Liver (tissue), 9 donors: ENCODE results near the gene ADGRD1. TPM values are rescaled to one million over a fixed set of nuclear protein-coding genes. Genes with fewer than 3 reads are reported as not detected.

ENCODE experiments used
- DNase-seq: peaks from one replicate; pipeline ENCODE4 v3.0.0-alpha.2; 2017; ENCODE audit warnings: low spot score
- H3K27ac ChIP-seq, 2 donors: one replicate each; pipeline ENCODE4 v1.7.0; 2013; ENCODE audit warnings: inconsistent platforms in 2 of 2, low read length in 2 of 2, control low read depth in 1 of 2, low read depth in 1 of 2, mild to moderate bottlenecking in 1 of 2
- H3K27me3 ChIP-seq, 4 donors: one replicate each; pipeline versions ENCODE4 v1.6.1 to v1.7.0; 2013; ENCODE audit warnings: low read length in 3 of 4, inconsistent platforms in 1 of 4, mild to moderate bottlenecking in 1 of 4, moderate library complexity in 1 of 4; ENCODE audit not compliant: control insufficient read depth in 4 of 4, insufficient read depth in 4 of 4
- H3K36me3 ChIP-seq, 4 donors: one replicate each; pipeline versions ENCODE4 v1.6.1 to v1.7.0; 2013; ENCODE audit warnings: low read length in 3 of 4, mild to moderate bottlenecking in 3 of 4, low read depth in 1 of 4, moderate library complexity in 1 of 4; ENCODE audit not compliant: control insufficient read depth in 4 of 4, insufficient read depth in 3 of 4
- H3K4me1 ChIP-seq, 4 donors: one replicate each; pipeline versions ENCODE4 v1.6.1 to v1.7.0; 2013; ENCODE audit warnings: low read length in 3 of 4, mild to moderate bottlenecking in 3 of 4, moderate library complexity in 1 of 4; ENCODE audit not compliant: control insufficient read depth in 4 of 4, insufficient read depth in 4 of 4
- H3K4me3 ChIP-seq, 3 donors: one replicate each; pipeline versions ENCODE4 v1.6.1 to v1.7.0; 2013; ENCODE audit warnings: low read length in 3 of 3, control low read depth in 1 of 3, low read depth in 1 of 3, mild to moderate bottlenecking in 1 of 3
- H3K9ac ChIP-seq, 2 donors: one replicate each; pipeline ENCODE4 v1.7.0; 2013; ENCODE audit warnings: low read length in 2 of 2, mild to moderate bottlenecking in 2 of 2, moderate library complexity in 2 of 2, control low read depth in 1 of 2, low read depth in 1 of 2
- H3K9me3 ChIP-seq, 4 donors: one replicate each; pipeline versions ENCODE4 v1.6.1 to v1.7.0; 2013; ENCODE audit warnings: low read length in 3 of 4; ENCODE audit not compliant: control insufficient read depth in 4 of 4
- ATF3 ChIP-seq: IDR thresholded peaks from 2 replicates; pipeline ENCODE4 v1.6.1; 2016; ENCODE audit warnings: antibody characterized with exemption
- CTCF ChIP-seq: fragments of 150-350 bp; IDR thresholded peaks from 2 replicates; pipeline ENCODE4 v1.5.1; 2017; ENCODE audit warnings: improper control_type of control experiment, low read depth, low read length; ENCODE audit not compliant: missing input control
- EGR1 ChIP-seq, 2 donors: IDR thresholded peaks; 2 replicates each; pipeline ENCODE4 v1.6.1; 2016 to 2018; ENCODE audit warnings: antibody characterized with exemption in 2 of 2, low read depth in 2 of 2
- FOXA1 ChIP-seq: IDR thresholded peaks from 2 replicates; pipeline ENCODE4 v1.6.1; 2016; ENCODE audit warnings: antibody characterized with exemption
- FOXA2 ChIP-seq: IDR thresholded peaks from 2 replicates; pipeline ENCODE4 v1.6.1; 2016; ENCODE audit warnings: antibody characterized with exemption
- GABPA ChIP-seq, 2 donors: IDR thresholded peaks in 1 of 2; conservative IDR thresholded peaks in 1 of 2; 2 replicates each; pipeline ENCODE4 v1.6.1; 2016; ENCODE audit warnings: antibody characterized with exemption in 2 of 2, mild to moderate bottlenecking in 1 of 2, moderate library complexity in 1 of 2
- HNF4A ChIP-seq, 2 donors: conservative IDR thresholded peaks; 2 replicates each; pipeline ENCODE4 v1.6.1; 2016; ENCODE audit warnings: antibody characterized with exemption in 2 of 2, mild to moderate bottlenecking in 2 of 2
- HNF4G ChIP-seq: IDR thresholded peaks from 2 replicates; pipeline ENCODE4 v1.6.1; 2016; ENCODE audit warnings: antibody characterized with exemption
- JUND ChIP-seq, 2 donors: IDR thresholded peaks; 2 replicates each; pipeline ENCODE4 v1.6.1; 2016; ENCODE audit warnings: antibody characterized with exemption in 2 of 2
- MAX ChIP-seq: IDR thresholded peaks from 2 replicates; pipeline ENCODE4 v1.6.1; 2016; ENCODE audit warnings: antibody characterized with exemption
- NR2F2 ChIP-seq: IDR thresholded peaks from 2 replicates; pipeline ENCODE4 v1.6.1; 2016; ENCODE audit warnings: antibody characterized with exemption
- RAD21 ChIP-seq, 2 donors: IDR thresholded peaks; 2 replicates each; pipeline ENCODE4 v1.6.1; 2016; ENCODE audit warnings: antibody characterized with exemption in 2 of 2, mild to moderate bottlenecking in 2 of 2
- SP1 ChIP-seq: IDR thresholded peaks from 2 replicates; pipeline ENCODE4 v1.6.1; 2018; ENCODE audit warnings: antibody characterized with exemption, mild to moderate bottlenecking
- YY1 ChIP-seq: IDR thresholded peaks from 2 replicates; pipeline ENCODE4 v1.6.1; 2016; ENCODE audit warnings: antibody characterized with exemption, mild to moderate bottlenecking
- WGBS: extraction: QIAGEN DNeasy Blood & Tissue Kit; methylation state at CpG from one replicate; pipeline ENCODE4 v1.1.7; 2013; 5-methylcytosine and 5-hydroxymethylcytosine counted together
- polyA plus RNA-seq, 2 donors: library from polyadenylated mRNA; stranded (reverse) in 1 of 2; unstranded in 1 of 2; fragments of 200-250 nt in 1 of 2; fragments of >200 nt in 1 of 2; fragmentation: Nextera tagmentation in 1 of 2; extraction: Ambion mirVana in 1 of 2; gene quantifications; one replicate each; pipeline versions ENCODE4 v1.2.1 to v1.2.3, GENCODE V29; 2013 to 2015
- total RNA-seq, 2 donors: library from RNA; depleted of rRNA; stranded (reverse); fragments of >200 nt; gene quantifications; one replicate each; pipeline ENCODE4 v1.2.3, GENCODE V29; 2014
- donor health status: healthy.
- donor health status: healthy.
- donor health status: healthy.
- donor health status: healthy.
- donor health status: healthy.

The ADGRD1 gene
- total and polyA plus RNA-seq, 4 donors, result 2.7 to 7.1 (median 4.6) TPM

- Histone ChIP-seq H3K27ac (no peak overlapping the region), H3K9ac (no peak overlapping the region), H3K36me3 (no peaks in the 10 kb centered on the region), H3K27me3 (no peaks in the 10 kb centered on the region), H3K4me1 (no peaks in the 10 kb centered on the region), H3K4me3 (no peak overlapping the region), H3K9me3 (no peaks in the 10 kb centered on the region)
- TF ChIP-seq YY1 (no peak), SP1 (no peak), JUND (IDR thresholded peaks at IDR 0.05) (no peak), MAX (no peak)
- DNase-seq, result no peak
- 93% methylated on average over 26 of the region's 26 CpGs for WGBS
Measured at GRCh38 chr12:131050463-131051154, 96.9 kb downstream of the ADGRD1 start.

- 88% methylated on average over 4 of the region's 4 CpGs for WGBS
- no peak for DNase-seq
- Histone ChIP-seq H3K9ac (no peak overlapping the region), H3K27me3 (no peaks in the 10 kb centered on the region), H3K4me1 (no peaks in the 10 kb centered on the region), H3K27ac (no peak overlapping the region), H3K4me3 (no peak overlapping the region), H3K9me3 (no peaks in the 10 kb centered on the region), H3K36me3 (no peaks in the 10 kb centered on the region)
- TF ChIP-seq SP1, result no peak
Measured at GRCh38 chr12:131051155-131051473, 97.4 kb downstream of the ADGRD1 start.

GRCh38 chr12:131052063-131052781 lies 98.5 kb downstream of the ADGRD1 start:
- 94% methylated on average over 15 of the region's 15 CpGs for WGBS
- H3K4me1 ChIP-seq, result no peaks in the 10 kb centered on the region
- H3K9ac ChIP-seq, result no peak overlapping the region
- no peak for DNase-seq
- no peaks in the 10 kb centered on the region for H3K36me3 ChIP-seq
- no peaks in the 10 kb centered on the region for H3K27me3 ChIP-seq
- no peak overlapping the region for H3K27ac ChIP-seq
- no peaks in the 10 kb centered on the region for H3K9me3 ChIP-seq
- no peak overlapping the region for H3K4me3 ChIP-seq
- TF ChIP-seq GABPA (IDR thresholded peaks at IDR 0.05 in 1 of 2, conservative IDR thresholded peaks at IDR 0.05 in 1 of 2) (no peak), CTCF (no peak), FOXA1 (no peak), YY1 (no peak), JUND (IDR thresholded peaks at IDR 0.05) (no peak), HNF4A (conservative IDR thresholded peaks at IDR 0.05) (no peak), FOXA2 (no peak)

GRCh38 chr12:131052929-131053328 lies 99.2 kb downstream of the ADGRD1 start:
- H3K9ac ChIP-seq, result no peak overlapping the region
- TF ChIP-seq RAD21 (IDR thresholded peaks at IDR 0.05), result no peak
- TF ChIP-seq FOXA1, result no peak
- no peak for TF ChIP-seq HNF4G
- no peak for TF ChIP-seq ATF3
- no peak for TF ChIP-seq FOXA2
- no peak for TF ChIP-seq NR2F2
- TF ChIP-seq CTCF, result no peak
- TF ChIP-seq GABPA (IDR thresholded peaks at IDR 0.05 in 1 of 2, conservative IDR thresholded peaks at IDR 0.05 in 1 of 2), result no peak
- no peak for TF ChIP-seq HNF4A (conservative IDR thresholded peaks at IDR 0.05)
- no peak for TF ChIP-seq EGR1 (IDR thresholded peaks at IDR 0.05; ENCODE audit: low read depth in 2 of 2)
- H3K4me1 ChIP-seq, result no peaks in the 10 kb centered on the region
- 91% methylated on average over 5 of the region's 5 CpGs for WGBS
- H3K27ac ChIP-seq, result no peak overlapping the region
- DNase-seq, result no peak
- no peaks in the 10 kb centered on the region for H3K27me3 ChIP-seq
- no peak overlapping the region for H3K4me3 ChIP-seq
- no peaks in the 10 kb centered on the region for H3K9me3 ChIP-seq
- no peaks in the 10 kb centered on the region for H3K36me3 ChIP-seq
